Lower leg skin (tissue), 3 donors: ENCODE results near the gene SCT.

Experiments
- CTCF ChIP-seq, 3 donors: fragments of 450-650 bp; IDR thresholded peaks; one replicate each; pipeline ENCODE4 v1.5.1; 2016; ENCODE audit warnings: antibody characterized with exemption in 3 of 3, mild to moderate bottlenecking in 3 of 3, moderate library complexity in 2 of 3
- POLR2A ChIP-seq, 2 donors: fragments of 450-650 bp; IDR thresholded peaks; one replicate each; pipeline ENCODE4 v1.6.1; 2016 to 2017; ENCODE audit warnings: antibody characterized with exemption in 2 of 2, mild to moderate bottlenecking in 1 of 2, moderate library complexity in 1 of 2

- TF ChIP-seq CTCF (IDR thresholded peaks at IDR 0.05): no peak
- no peak for TF ChIP-seq POLR2A (IDR thresholded peaks at IDR 0.05)
Observed at GRCh38 chr11:674406-674805, 47.4 kb upstream of the SCT start.
